GM18868 (cell line): Measurements from ENCODE around the gene ANTKMT.
"Not testable (repeated sequence)": the region's sequence is repeated elsewhere in the genome, so short reads cannot be mapped to it uniquely, and the experiment has no call there.

ENCODE experiments used
- ATAC-seq: cut with Tn5 transposase; IDR thresholded peaks from one replicate; pipeline ENCODE4 v1.9.1; 2021; ENCODE audit warnings: mild to moderate bottlenecking, moderate library complexity; ENCODE audit not compliant: unreplicated experiment

ANTKMT gene

GRCh38 chr16:680967-681745 lies 39.8 kb upstream of the ANTKMT start:
- ATAC-seq, result no peak

DNA sequence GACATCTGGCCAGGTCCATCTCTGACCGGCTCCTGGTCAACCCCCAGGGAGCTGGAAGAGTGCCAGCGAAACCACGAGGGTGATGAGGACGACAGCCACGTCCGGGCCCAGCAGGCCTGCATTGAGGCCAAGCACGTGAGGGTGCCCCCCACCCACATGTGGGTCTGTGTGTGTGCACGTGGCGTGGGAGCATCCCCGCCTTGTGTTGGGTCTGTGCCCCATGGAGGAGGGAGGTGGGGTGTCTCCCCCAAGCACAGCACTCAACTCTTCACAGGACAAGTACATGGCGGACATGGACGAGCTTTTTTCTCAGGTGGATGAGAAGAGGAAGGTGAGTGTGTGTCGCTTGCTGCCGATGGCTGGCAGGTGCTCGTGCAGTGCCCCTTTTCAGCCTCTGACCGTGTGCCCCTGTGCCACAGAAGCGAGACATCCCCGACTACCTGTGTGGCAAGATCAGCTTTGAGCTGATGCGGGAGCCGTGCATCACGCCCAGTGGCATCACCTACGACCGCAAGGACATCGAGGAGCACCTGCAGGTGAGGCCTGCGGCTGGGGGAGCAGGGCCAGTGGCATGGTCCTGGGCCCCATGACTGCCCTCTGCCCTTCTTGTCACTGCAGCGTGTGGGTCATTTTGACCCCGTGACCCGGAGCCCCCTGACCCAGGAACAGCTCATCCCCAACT lies 39.1 kb upstream of the ANTKMT start:
- no peak for ATAC-seq

- ATAC-seq, result no peak
These were observed 38.2 kb upstream of the ANTKMT start for GRCh38 chr16:682493-683395.

DNA sequence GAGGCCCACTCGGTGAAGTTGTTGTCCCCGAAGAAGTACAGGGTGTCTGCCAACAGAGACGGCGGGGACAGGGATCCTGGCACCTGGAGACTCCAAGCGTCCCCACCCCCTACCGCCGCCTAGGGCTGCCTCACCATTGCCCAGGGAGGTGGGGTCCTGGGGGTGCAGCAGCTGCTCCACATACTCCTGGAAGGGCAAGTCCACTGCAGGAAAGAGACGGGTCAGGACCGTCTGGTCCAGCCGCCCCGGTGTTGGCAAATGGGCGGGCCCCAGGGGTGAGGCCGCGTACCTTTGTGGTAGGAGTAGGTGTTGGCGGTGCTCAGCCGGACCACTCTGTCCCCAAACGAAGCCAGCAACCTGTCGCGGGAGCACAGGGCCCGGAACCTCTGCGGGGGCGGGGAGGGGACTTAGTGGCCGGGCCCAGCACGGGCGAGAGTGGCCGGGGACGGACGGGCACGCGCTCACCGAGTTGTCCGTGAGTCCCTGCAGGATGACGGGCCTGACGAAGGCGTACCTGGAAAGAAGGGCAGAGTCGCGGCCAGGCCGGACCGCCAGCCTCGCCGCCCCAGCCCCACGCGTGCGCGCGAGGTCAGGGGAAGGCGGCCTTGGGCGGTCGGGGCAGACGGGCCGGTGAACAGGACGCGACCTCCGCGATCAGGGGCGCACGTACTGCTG lies 37.4 kb upstream of the ANTKMT start:
- no peak for ATAC-seq

- peak; percentile 70 for ATAC-seq
These were observed 36.7 kb upstream of the ANTKMT start, which contains the start of gene JMJD8 for GRCh38 chr16:684071-684794. TSS of gene JMJD8 (minus strand) at chr16:684334. CDS start at chr16:684319, 15 bp downstream.

- no peak for ATAC-seq
These were observed 35.8 kb upstream of the ANTKMT start for GRCh38 chr16:684961-685696.

GRCh38 chr16:685967-686366 lies 35.0 kb upstream of the ANTKMT start:
- ATAC-seq, result no peak

GRCh38 chr16:686459-687260 lies 34.3 kb upstream of the ANTKMT start:
- ATAC-seq, result no peak

- no peak for ATAC-seq
These were observed 33.4 kb upstream of the ANTKMT start for GRCh38 chr16:687499-687898.

- ATAC-seq, result no peak
These were observed 31.6 kb upstream of the ANTKMT start for GRCh38 chr16:689175-689897.

DNA sequence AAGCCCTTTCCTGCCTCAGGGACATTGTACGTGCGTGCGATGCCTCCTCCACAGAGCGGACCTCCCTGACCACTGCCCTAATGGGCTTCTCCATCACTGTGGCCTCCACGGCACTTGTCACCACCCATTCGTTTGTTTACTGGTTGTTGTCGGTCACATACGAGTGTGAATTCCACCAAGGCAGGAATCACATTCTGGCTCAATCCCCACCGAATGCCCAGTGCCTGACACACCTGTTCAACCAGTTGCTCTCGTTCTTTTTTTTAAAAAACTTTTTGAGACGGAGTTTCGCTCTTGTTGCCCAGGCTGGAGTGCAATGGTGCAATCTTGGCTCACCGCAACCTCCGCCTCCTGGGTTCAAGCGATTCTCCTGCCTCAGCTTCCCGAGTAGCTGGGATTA lies 29.7 kb upstream of the ANTKMT start:
- not testable (repeated sequence) for ATAC-seq

DNA sequence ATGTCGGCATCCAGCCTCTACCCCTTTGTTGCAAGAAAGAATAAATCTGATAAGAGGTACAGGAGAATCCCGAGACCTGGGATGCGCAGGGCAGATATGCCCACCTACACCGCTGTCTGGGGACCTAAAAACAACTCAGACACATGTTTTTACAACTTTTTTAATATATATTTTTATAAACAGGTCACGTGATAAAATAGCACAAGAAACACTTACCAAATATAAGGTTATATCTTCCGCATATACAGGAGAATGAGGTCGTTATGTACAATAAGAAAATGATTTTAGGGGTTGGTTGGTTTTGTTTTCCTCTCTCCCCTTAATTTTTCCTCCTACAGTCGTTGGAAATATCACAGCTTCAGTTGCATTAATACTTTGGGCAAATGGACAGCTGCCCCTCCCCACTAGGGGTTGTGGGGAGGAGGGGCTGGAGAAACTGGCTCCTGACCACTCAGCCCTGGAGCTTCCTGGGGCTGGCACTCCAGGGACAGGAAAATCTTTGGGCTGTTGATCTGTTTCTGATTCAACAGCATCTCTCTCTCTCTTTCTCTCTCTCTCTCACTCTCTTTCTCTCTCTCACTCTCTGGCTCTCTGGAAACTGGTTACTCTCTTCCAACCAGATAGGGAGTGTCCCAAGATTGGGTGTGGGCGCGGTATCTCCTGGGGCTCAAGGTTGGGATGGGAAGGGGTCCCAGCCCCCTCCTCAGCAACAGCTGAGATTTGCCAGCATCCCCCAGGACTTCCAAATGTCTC lies 28.4 kb upstream of the ANTKMT start:
- no peak for ATAC-seq

GRCh38 chr16:693364-693763 lies 27.6 kb upstream of the ANTKMT start:
- no peak for ATAC-seq

- ATAC-seq, result no peak
These were observed 27.2 kb upstream of the ANTKMT start for GRCh38 chr16:693766-694165.

GRCh38 chr16:694187-694862 lies 26.6 kb upstream of the ANTKMT start:
- no peak for ATAC-seq

DNA sequence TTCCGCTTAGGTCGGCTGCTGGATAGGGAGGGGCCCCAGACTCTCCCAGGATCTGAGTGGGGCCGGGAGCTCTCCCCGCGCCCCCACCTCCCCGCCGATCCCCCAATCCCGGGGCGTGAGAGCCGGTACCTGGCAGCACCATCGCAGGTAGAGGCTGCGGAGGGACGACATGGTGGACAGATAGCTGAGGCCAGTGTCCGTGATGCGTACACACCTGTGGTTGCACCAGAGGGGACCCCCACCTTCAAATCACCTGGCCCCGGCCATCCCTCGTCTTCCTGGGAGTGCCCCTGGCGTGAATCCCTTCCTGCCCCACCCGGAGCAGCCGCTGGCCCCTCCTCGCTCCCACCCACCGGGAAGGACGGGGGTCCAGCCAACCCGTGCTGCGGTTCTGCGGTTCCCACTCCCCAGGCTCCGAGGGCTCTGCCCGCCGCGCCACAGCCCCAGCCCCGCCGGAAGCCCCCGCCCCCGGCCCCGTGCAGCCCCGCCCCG lies 26.0 kb upstream of the ANTKMT start:
- no peak for ATAC-seq
